OCI-LY7 (cell line): ENCODE data around the gene ENTR1. TPM values are rescaled to one million over a fixed set of nuclear protein-coding genes. Genes with fewer than 3 reads are reported as not detected.

ENCODE experiments used
- BruUV-seq: library from RNA; stranded (reverse); fragments of 400-500 nt; replicated peaks from 2 replicates; lab custom pipeline; 2021; lab: Mats Ljungman, UMichigan
- CTCF ChIA-PET: fragments of 300-600 bp; sonication (Branson Sonifier 250); formaldehyde crosslinking; loops from one replicate; lab custom pipeline; 2022; ENCODE audit warnings: antibody characterized with exemption; ENCODE audit not compliant: unreplicated experiment; lab: Charles Lee
- POLR2A ChIA-PET: fragments of 300-600 bp; sonication (Branson Sonifier 250); formaldehyde crosslinking; loops from one replicate; lab custom pipeline; 2022; ENCODE audit warnings: antibody characterized with exemption; lab: Charles Lee
- DNase-seq: peaks from one replicate; pipeline ENCODE4 v3.0.0-alpha.2; 2015; ENCODE audit warnings: low spot score
- H2AFZ ChIP-seq: fragments of 200-600 bp; sonication (generic), shearing (Covaris generic); 2 replicates; pipeline ENCODE4 v1.6.1; 2014; ENCODE audit warnings: mild to moderate bottlenecking, antibody characterized with exemption, low read length, moderate library complexity
- H3K27ac ChIP-seq: fragments of 200-600 bp; sonication (generic); 2 replicates; pipeline ENCODE4 v1.5.1; 2014; ENCODE audit warnings: mixed run types, low read depth, mild to moderate bottlenecking, moderate library complexity, low read length, inconsistent platforms; ENCODE audit not compliant: poor library complexity, severe bottlenecking
- H3K36me3 ChIP-seq: fragments of 200-600 bp; sonication (generic); 2 replicates; pipeline ENCODE4 v1.6.1; 2014; ENCODE audit warnings: mild to moderate bottlenecking, antibody characterized with exemption, low read length, moderate library complexity, mixed read lengths; ENCODE audit not compliant: insufficient read depth
- H3K4me1 ChIP-seq: fragments of 200-600 bp; sonication (generic); 2 replicates; pipeline ENCODE4 v1.5.1; 2014; ENCODE audit warnings: mild to moderate bottlenecking, low read length; ENCODE audit not compliant: insufficient read depth, poor library complexity, severe bottlenecking
- H3K4me2 ChIP-seq: fragments of 200-600 bp; sonication (generic); 2 replicates; pipeline ENCODE4 v1.6.1; 2014; ENCODE audit warnings: mild to moderate bottlenecking, low read length
- H3K4me3 ChIP-seq: fragments of 200-600 bp; sonication (generic); 2 replicates; pipeline ENCODE4 v1.5.1; 2014; ENCODE audit warnings: mild to moderate bottlenecking, low read depth, low read length; ENCODE audit not compliant: poor library complexity, severe bottlenecking
- H3K79me2 ChIP-seq: fragments of 200-600 bp; sonication (generic); 2 replicates; pipeline ENCODE4 v1.6.1; 2016; ENCODE audit warnings: low read depth, mild to moderate bottlenecking, low read length, moderate library complexity, mixed read lengths; ENCODE audit not compliant: insufficient read depth
- H3K9me2 ChIP-seq: fragments of 200-600 bp; sonication (generic); 2 replicates; pipeline ENCODE4 v1.6.1; 2016; ENCODE audit warnings: mild to moderate bottlenecking, low read length, mixed read lengths; ENCODE audit not compliant: insufficient read depth
- H3K9me3 ChIP-seq: fragments of 200-600 bp; sonication (generic); 2 replicates; pipeline ENCODE4 v1.6.1; 2014; ENCODE audit warnings: mild to moderate bottlenecking, mixed run types, low read length, mixed read lengths
- H4K20me1 ChIP-seq: fragments of 200-600 bp; sonication (generic); 2 replicates; pipeline ENCODE4 v1.6.1; 2014; ENCODE audit warnings: mild to moderate bottlenecking, antibody characterized with exemption, low read length, moderate library complexity, mixed read lengths; ENCODE audit not compliant: insufficient read depth
- CTCF ChIP-seq: fragments of 200-600 bp; sonication (generic); conservative IDR thresholded peaks from 2 replicates; pipeline ENCODE4 v1.5.1; 2014; ENCODE audit warnings: mild to moderate bottlenecking, antibody characterized with exemption, low read length, moderate library complexity, mixed read lengths
- EZH2phosphoT487 ChIP-seq: fragments of 200-600 bp; sonication (generic); IDR thresholded peaks from 2 replicates; pipeline ENCODE4 v1.6.1; 2018; ENCODE audit warnings: low read depth, borderline replicate concordance, mild to moderate bottlenecking, mixed run types, antibody characterized with exemption, low read length, moderate library complexity, mixed read lengths
- intact Hi-C: fragments of 100-400 bp; cut with micrococcal nuclease; formaldehyde crosslinking; loops from one replicate; pipeline ENCODE4 v1.10.0; 2022; ENCODE audit not compliant: unreplicated experiment
- total RNA-seq, 2 experiments: library from RNA; depleted of rRNA in 1 of 2; stranded (reverse); fragments of >200 nt in 1 of 2; shearing (Covaris generic) in 1 of 2; gene quantifications; 2 replicates each; pipeline ENCODE4 v1.2.3, GENCODE V29; 2014 to 2022

Gene ENTR1
- total RNA-seq, 2 experiments from 2014 or later, result 103 to 109 TPM

GRCh38 chr9:136381311-136381710, 29.1 kb downstream of the ENTR1 start:
- TF ChIP-seq CTCF, result no peak
- H3K27ac ChIP-seq, result no peak overlapping the region
- no peaks in the 10 kb centered on the region for H3K9me3 ChIP-seq
- no peaks in the 10 kb centered on the region; the same call in 1 of the 2 replicates for H4K20me1 ChIP-seq
- H3K4me1 ChIP-seq, result no peaks in the 10 kb centered on the region
- no peaks in the 10 kb centered on the region for H3K9me2 ChIP-seq
- H3K79me2 ChIP-seq, result no peaks in the 10 kb centered on the region
- no peak overlapping the region for H3K4me3 ChIP-seq
- POLR2A ChIA-PET, result interaction anchor here (0.6 kb wide), 1 partner anchor 9 kb away, joined by 3 read pairs; no protein-coding TSS in a partner anchor
- no TSS peak for BruUV-seq
- H3K4me2 ChIP-seq, result no peak overlapping the region
- peaks cover 96% of the 10 kb centered on the region for H3K36me3 ChIP-seq
- DNase-seq, result no peak
- H2AFZ ChIP-seq, result no peak overlapping the region
- CTCF ChIA-PET, result no interaction called here
- intact Hi-C loops, result no loop called here

- ChIA-PET POLR2A (interaction anchor here (0.6 to 0.7 kb wide), 2 partner anchors 100 to 1247 kb away, joined by 3 read pairs; no protein-coding TSS in a partner anchor), CTCF (no interaction called here)
- Histone ChIP-seq H3K36me3 (peaks cover 96% of the 10 kb centered on the region), H3K27ac (no peak overlapping the region), H3K4me3 (no peak overlapping the region), H3K9me2 (no peaks in the 10 kb centered on the region), H4K20me1 (no peaks in the 10 kb centered on the region; the same call in 1 of the 2 replicates), H2AFZ (no peak overlapping the region), H3K79me2 (no peaks in the 10 kb centered on the region), H3K4me1 (no peaks in the 10 kb centered on the region), H3K4me2 (no peak overlapping the region), H3K9me3 (no peaks in the 10 kb centered on the region)
- BruUV-seq, result no TSS peak
- intact Hi-C loops, result no loop called here
- TF ChIP-seq CTCF, result no peak
- TF ChIP-seq EZH2phosphoT487, result no peak
- DNase-seq, result no peak
These were observed 30.0 kb downstream of the ENTR1 start for GRCh38 chr9:136380381-136380780.

- Histone ChIP-seq H3K9me2 (no peaks in the 10 kb centered on the region), H3K4me3 (no peak overlapping the region), H4K20me1 (no peaks in the 10 kb centered on the region; the same call in 1 of the 2 replicates), H3K27ac (no peak overlapping the region), H3K4me1 (no peaks in the 10 kb centered on the region), H3K9me3 (no peaks in the 10 kb centered on the region), H3K4me2 (no peak overlapping the region), H3K36me3 (peaks cover 96% of the 10 kb centered on the region), H3K79me2 (no peaks in the 10 kb centered on the region), H2AFZ (no peak overlapping the region)
- ChIA-PET CTCF (no interaction called here), POLR2A (interaction anchor here (0.7 kb wide), 1 partner anchor 1248 kb away, joined by 3 read pairs; no protein-coding TSS in a partner anchor)
- BruUV-seq, result no TSS peak
- DNase-seq, result no peak
- intact Hi-C loops, result no loop called here
- no peak for TF ChIP-seq EZH2phosphoT487
- TF ChIP-seq CTCF, result no peak
These were observed 30.5 kb downstream of the ENTR1 start for GRCh38 chr9:136379891-136380290.
